HFFc6 (cell line): ENCODE measurements around the gene LCORL. TPM values are rescaled to one million over a fixed set of nuclear protein-coding genes. Genes with fewer than 3 reads are reported as not detected.

Experiments
- DNase-seq: peaks from one replicate; pipeline ENCODE4 v3.0.0-alpha.2; 2018
- H3K27ac Mint-ChIP-seq: 2 replicates; pipeline ENCODE4 v1.8.0; 2020; ENCODE audit warnings: mild to moderate bottlenecking, mixed read lengths
- H3K27me3 Mint-ChIP-seq: 2 replicates; pipeline ENCODE4 v1.8.0; 2021; ENCODE audit warnings: mild to moderate bottlenecking, moderate library complexity, mixed read lengths; ENCODE audit not compliant: insufficient read depth
- H3K36me3 Mint-ChIP-seq: 2 replicates; pipeline ENCODE4 v1.8.0; 2021; ENCODE audit warnings: low read depth, mixed read lengths
- H3K4me1 Mint-ChIP-seq: 2 replicates; pipeline ENCODE4 v1.8.0; 2020; ENCODE audit warnings: low read depth, mixed read lengths
- H3K4me3 Mint-ChIP-seq: 2 replicates; pipeline ENCODE4 v1.8.0; 2020; ENCODE audit warnings: mild to moderate bottlenecking, moderate library complexity, mixed read lengths
- H3K9me3 Mint-ChIP-seq: 2 replicates; pipeline ENCODE4 v1.8.0; 2020; ENCODE audit warnings: mild to moderate bottlenecking, mixed read lengths
- total RNA-seq, 6 experiments: library from RNA; stranded (reverse); fragmentation: NEBNext Ultra II Directional; extraction: Animal tissue kit (Norgen Biotek cat#: 25700); gene quantifications; 2 replicates in 1 of 6; 3 replicates in 5 of 6; pipeline ENCODE4 v1.2.3, GENCODE V29; 2021
- TF ChIP-seq, protein P1 (sequence below): fragments of 200-600 bp; sonication (generic); IDR thresholded peaks from 2 replicates; pipeline ENCODE4 v1.5.0; 2021; ENCODE audit warnings: antibody characterized with exemption, mild to moderate bottlenecking

Gene LCORL
- total RNA-seq, 6 experiments from 2014 or later = 7.2 to 11.5 (median 10.2) TPM

DNA sequence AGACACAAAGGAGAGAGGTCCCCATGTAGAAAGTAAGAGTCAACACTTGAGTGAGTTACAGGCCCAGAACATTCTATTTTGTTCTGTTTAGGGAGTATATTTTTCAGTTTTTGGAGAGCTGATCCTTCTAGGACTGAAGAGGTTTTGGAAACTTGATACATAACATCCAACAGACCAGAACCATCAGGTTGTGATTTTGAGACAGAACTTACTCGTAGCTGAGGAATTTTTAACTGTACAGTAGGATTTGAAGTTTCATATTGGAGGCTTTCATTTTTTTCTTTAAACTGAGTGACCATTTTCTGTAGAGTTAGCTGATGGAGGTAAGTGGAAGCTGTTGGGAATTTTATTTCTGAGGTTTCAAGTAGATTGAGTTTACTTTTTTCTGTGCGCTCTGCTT, 137.5 kb downstream of the LCORL start:
- TF ChIP-seq, protein P1, sequence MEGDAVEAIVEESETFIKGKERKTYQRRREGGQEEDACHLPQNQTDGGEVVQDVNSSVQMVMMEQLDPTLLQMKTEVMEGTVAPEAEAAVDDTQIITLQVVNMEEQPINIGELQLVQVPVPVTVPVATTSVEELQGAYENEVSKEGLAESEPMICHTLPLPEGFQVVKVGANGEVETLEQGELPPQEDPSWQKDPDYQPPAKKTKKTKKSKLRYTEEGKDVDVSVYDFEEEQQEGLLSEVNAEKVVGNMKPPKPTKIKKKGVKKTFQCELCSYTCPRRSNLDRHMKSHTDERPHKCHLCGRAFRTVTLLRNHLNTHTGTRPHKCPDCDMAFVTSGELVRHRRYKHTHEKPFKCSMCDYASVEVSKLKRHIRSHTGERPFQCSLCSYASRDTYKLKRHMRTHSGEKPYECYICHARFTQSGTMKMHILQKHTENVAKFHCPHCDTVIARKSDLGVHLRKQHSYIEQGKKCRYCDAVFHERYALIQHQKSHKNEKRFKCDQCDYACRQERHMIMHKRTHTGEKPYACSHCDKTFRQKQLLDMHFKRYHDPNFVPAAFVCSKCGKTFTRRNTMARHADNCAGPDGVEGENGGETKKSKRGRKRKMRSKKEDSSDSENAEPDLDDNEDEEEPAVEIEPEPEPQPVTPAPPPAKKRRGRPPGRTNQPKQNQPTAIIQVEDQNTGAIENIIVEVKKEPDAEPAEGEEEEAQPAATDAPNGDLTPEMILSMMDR = no peak
- no peaks in the 10 kb centered on the region for H3K36me3 Mint-ChIP-seq
- H3K4me1 Mint-ChIP-seq = peaks cover 14% of the 10 kb centered on the region
- no peaks in the 10 kb centered on the region for H3K9me3 Mint-ChIP-seq
- no peaks in the 10 kb centered on the region for H3K27me3 Mint-ChIP-seq
- peak; percentile 25 for DNase-seq
- no peak overlapping the region for H3K4me3 Mint-ChIP-seq
- peak overlapping the region; percentile 17 for H3K27ac Mint-ChIP-seq

DNA sequence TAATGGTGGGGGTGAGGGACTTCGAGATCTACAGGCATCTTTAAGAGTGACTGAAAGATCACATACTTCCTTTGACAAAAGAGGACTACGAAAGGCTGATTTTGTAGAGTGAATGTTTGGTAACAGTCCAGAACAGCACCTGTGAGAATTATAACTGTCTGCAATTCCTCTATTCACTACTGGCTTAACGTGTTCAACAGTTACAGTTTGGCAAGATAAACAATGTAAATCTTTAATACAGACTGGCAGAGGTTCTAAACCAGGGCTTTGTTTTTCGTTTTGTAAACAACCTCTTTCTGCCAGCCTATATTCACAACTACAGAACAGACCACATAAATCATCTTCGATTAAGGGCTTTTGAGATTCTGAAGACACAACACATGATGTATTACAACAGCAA, 143.9 kb downstream of the LCORL start:
- TF ChIP-seq, protein P1 = no peak
- peaks cover 8% of the 10 kb centered on the region; the same call in 1 of the 2 replicates for H3K36me3 Mint-ChIP-seq
- no peaks in the 10 kb centered on the region for H3K9me3 Mint-ChIP-seq
- H3K27ac Mint-ChIP-seq = no peak overlapping the region
- H3K4me3 Mint-ChIP-seq = no peak overlapping the region
- no peaks in the 10 kb centered on the region for H3K4me1 Mint-ChIP-seq
- DNase-seq = no peak
- H3K27me3 Mint-ChIP-seq = no peaks in the 10 kb centered on the region

DNA sequence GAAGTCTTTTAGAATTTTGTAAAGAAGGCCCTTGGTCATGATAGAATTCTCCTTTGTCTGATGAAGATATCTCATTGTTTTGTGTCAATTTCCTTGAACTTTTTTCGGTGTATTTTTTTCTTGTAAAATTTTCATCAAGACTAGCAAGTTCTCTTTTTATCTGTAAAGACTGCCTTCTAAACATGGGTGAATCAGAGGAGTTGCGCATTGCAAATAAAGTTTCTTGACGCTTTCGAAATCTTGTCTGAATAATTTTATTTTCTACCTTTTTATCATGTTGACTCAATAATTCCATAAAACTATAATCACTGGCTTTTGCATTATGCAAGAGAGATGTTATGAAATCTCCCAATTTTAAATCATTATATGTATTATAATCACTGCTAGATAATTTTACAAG, 144.6 kb downstream of the LCORL start:
- no peaks in the 10 kb centered on the region for H3K27me3 Mint-ChIP-seq

DNA sequence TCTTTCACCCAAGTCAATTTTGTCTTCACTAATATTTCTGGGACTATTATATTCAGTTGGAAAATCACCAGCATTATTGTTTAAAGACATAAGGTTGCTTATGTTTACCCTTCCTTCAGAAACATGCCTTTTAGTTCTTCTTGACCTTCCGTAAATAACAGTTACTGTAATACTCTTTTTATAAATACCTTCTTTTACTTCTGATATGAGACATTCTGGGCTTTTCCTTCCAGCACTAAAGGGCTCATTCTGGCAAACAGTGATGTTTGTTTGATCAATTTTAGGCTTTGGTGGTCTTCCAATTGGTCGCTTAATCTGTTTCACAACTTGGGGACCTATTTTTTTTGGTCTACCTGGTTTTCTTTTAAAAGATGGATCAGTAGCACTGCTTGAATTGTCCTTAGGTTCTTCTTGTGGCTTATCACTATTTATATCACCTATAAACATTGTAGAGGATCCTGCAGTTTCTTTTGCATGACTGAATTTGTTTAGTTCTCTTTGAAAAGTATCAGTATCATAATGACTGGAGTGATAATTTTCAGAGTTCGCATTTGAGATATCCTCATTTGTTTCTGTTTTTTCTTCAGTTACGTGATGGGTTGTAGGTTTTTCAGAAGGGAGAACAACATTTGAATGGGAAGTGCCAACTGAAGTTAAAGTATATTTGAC, 146.0 kb downstream of the LCORL start:
- no peak overlapping the region for H3K27ac Mint-ChIP-seq
- H3K36me3 Mint-ChIP-seq = peaks cover 8% of the 10 kb centered on the region; the same call in 1 of the 2 replicates
- DNase-seq = no peak
- no peaks in the 10 kb centered on the region for H3K4me1 Mint-ChIP-seq
- H3K27me3 Mint-ChIP-seq = no peaks in the 10 kb centered on the region
- TF ChIP-seq, protein P1 = no peak
- H3K4me3 Mint-ChIP-seq = no peak overlapping the region
- no peaks in the 10 kb centered on the region for H3K9me3 Mint-ChIP-seq

More for the DNA sequence above, 144.6 kb downstream of the LCORL start:
- Mint-ChIP-seq H3K36me3 (peaks cover 8% of the 10 kb centered on the region; the same call in 1 of the 2 replicates), H3K9me3 (no peaks in the 10 kb centered on the region), H3K4me1 (no peaks in the 10 kb centered on the region), H3K27ac (no peak overlapping the region), H3K4me3 (no peak overlapping the region)
- TF ChIP-seq, protein P1 = no peak
- no peak for DNase-seq

DNA sequence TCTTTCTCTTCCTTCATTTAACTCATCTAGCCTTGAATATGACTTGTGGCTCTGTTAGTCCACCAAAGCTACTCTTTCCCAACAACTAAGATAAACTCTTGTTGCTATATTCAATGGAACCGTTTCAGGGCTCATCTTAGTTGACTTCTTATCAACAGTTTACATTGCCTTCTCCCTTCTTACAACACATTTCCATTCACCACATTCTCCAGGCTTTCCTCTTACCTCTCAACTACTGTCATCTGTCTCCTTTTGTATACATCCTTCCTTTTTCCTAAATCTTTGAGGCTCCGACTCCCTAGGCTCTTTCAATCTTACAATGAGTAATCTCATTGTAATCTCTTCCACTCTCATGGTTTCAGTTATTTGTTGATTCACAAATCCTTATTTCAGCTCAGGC, 152.2 kb downstream of the LCORL start:
- 0 out of 2 replicates have a peak, but pooled peaks cover 5% of the 10 kb centered on the region for H3K36me3 Mint-ChIP-seq
- DNase-seq = no peak
- H3K27me3 Mint-ChIP-seq = no peaks in the 10 kb centered on the region
- no peaks in the 10 kb centered on the region for H3K9me3 Mint-ChIP-seq
- TF ChIP-seq, protein P1 = no peak
- no peak overlapping the region for H3K27ac Mint-ChIP-seq
- H3K4me1 Mint-ChIP-seq = no peaks in the 10 kb centered on the region
- H3K4me3 Mint-ChIP-seq = no peak overlapping the region
